Epithelial cell of proximal tubule (primary cell): ENCODE data around the gene CUBN. TPM values are rescaled to one million over a fixed set of nuclear protein-coding genes. Genes with fewer than 3 reads are reported as not detected.

Experiments
- DNase-seq: peaks from one replicate; pipeline ENCODE4 v3.0.0-alpha.2; 2011; ENCODE audit warnings: low read depth
- H3K4me3 ChIP-seq: 2 replicates; pipeline ENCODE4 v1.5.1; 2011; ENCODE audit warnings: low read depth, mild to moderate bottlenecking, low read length
- CTCF ChIP-seq: conservative IDR thresholded peaks from 2 replicates; pipeline ENCODE4 v1.5.1; 2012; ENCODE audit warnings: low read depth, mild to moderate bottlenecking, low read length
- total RNA-seq: library from RNA; depleted of rRNA; stranded (reverse); fragments of >200 nt; gene quantifications from 2 replicates; pipeline ENCODE4 v1.2.3, GENCODE V29; 2015

CUBN gene
- total RNA-seq, 1 donor from 2014 or later = 0.17 TPM

- no peak overlapping the region for H3K4me3 ChIP-seq
- TF ChIP-seq CTCF = no peak
- DNase-seq = no peak
These were observed 340.8 kb downstream of the CUBN start for GRCh38 chr10:16788778-16789177.

- H3K4me3 ChIP-seq = no peak overlapping the region
- no peak for TF ChIP-seq CTCF
- no peak for DNase-seq
These were observed 341.5 kb downstream of the CUBN start for GRCh38 chr10:16788125-16788524.

DNA sequence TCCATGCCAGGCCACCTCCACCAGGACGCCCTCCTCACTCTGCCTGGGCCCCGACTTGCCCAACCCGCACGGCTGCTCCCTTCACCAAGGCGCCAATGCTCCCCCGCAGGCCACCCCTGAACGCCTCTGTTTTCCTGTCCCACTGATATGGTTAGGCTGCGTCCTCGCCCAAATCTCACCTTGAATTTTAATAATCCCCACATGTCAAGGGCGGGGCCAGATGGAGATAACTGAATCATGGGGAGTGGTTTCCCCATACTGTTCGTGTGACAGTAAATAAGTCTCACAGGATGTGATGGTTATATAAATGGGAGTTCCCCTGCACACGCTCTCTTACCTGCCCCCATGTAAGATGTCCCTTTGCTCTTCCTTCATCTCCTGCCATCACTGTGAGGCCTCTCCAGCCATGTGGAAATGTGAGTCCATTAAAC is 342.2 kb downstream of the CUBN start:
- DNase-seq = no peak
- H3K4me3 ChIP-seq = no peak overlapping the region
- TF ChIP-seq CTCF = no peak

DNA sequence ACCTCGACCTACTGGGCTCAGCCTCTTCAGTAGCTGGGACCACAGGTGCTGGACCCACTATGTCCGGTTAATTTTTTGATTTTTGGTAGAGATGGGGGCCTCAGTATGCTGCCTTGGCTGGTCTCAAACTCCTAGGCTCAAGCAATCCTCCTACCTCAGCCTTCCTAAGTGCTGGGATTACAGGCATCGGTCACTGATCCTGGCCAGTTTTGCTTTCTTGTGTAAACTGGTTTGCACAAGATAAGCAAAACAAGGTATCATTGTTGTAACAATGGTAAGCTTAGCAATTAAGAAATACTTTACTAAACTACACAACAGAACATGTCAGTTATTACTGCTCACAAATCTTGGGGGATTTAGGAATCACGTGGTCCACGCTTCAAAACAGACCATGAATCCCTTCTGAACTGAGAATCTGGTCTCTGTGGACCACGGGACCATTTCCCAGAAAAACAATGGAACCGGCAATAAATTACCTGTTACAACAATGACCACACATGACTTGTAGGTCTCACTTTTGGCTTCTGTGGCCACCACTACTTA is 349.2 kb downstream of the CUBN start:
- H3K4me3 ChIP-seq = no peak overlapping the region

GRCh38 chr10:16779384-16779915 is 350.2 kb downstream of the CUBN start:
- no peak overlapping the region for H3K4me3 ChIP-seq
- no peak for TF ChIP-seq CTCF
- no peak for DNase-seq

More for the DNA sequence above, 349.2 kb downstream of the CUBN start:
- no peak for TF ChIP-seq CTCF
- no peak for DNase-seq

DNA sequence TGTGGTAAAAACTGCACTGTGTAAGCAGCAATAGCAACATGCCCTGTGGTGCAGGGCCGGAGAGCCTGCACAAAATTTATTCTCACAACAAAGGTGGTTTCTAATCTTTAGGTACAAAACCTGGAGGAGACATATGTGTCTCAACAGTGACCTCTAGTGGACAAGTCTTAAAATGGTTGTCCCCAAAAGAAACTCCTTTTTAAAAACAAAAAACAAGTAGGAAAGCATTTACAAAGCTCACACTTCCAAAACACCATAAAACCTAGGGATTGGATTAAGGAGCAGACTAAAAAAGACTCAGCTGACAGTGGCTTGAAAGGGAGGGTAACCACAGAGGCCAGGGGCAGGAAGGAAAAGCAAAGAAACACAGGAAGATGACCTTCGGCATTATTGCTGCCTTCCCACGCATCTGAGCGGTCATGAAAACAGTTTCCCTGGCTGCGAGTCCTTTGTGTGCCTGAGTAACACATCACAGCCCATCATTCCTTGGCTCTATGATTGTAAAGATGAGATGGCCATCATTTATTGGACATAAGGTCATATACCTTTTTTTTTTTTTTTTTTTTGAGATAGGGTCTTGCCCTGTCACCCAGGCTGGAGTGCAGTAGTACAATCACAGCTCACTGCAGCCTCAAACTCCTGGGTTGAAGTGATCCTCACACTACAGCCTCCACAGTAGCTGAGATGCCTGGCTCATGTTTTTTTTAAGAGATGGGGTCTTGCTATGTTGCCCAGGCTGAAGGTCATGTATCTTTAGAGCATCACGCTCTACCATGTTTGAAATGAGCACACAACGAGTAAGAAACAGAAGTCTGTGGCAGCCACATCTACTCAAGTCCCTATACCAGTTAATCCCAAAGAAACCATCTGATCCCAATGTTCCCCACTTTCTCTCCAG is 351.9 kb downstream of the CUBN start:
- TF ChIP-seq CTCF = peak; percentile 74
- peak; percentile 22 for DNase-seq
- peak overlapping the region; percentile 22 for H3K4me3 ChIP-seq
